ENCODE results near the gene SIRT3.

Gene SIRT3

DNA sequence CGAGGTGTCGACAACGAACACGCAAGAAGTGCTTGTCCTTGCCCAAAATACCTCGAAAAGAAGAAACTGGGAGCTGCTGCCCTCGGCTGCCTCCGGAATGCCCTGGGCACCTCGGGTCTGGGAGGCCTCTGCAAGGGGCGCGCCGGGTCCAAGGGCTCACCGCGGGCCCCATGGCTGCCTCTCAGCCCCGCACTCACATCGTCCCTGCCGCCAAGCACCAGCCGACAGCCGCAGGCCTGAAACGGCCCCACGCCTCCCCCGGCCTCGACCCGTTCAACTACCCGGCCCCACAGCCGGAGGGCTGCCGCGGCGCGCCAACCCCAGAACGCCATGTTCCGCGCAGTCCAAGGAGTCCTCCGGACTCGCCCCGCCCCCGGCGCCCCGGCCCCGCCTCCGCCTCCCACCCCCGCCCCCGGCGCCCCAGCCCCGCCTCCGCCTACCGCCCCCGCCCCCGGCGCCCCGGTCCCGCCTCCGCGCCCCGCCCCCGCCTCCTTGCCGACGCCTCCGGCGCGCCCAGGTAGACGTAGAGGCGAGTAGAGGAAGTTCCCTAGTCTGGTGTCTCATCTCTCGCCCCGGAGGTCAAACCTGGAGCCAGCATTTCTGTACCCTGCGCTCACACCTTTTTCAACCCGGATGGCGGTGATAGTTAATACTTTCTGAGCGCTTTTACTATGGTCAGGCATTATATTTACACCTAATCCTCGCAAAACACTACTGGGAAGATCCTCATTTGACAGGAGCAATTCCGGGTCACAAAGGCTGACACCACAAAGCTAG lies at the start of gene SIRT3:
SIRT3 (minus strand) TSS at position 346 of the 777 bp plus-strand sequence; CDS start at position 332, 14 bp downstream.
- TF ChIP-seq FOXM1 (IDR thresholded peaks at IDR 0.05; ENCODE audit: borderline replicate concordance) (no peak), LEF1 (IDR thresholded peaks at IDR 0.05; ENCODE audit: borderline replicate concordance) (no peak), ZNF384 (IDR thresholded peaks at IDR 0.05) (no peak), FOXK2 (IDR thresholded peaks at IDR 0.05) (no peak), SUZ12 (IDR thresholded peaks at IDR 0.05) (no peak), ELF4 (IDR thresholded peaks at IDR 0.05) (no peak), ARNT (IDR thresholded peaks at IDR 0.05) (no peak), CTBP1 (IDR thresholded peaks at IDR 0.05; ENCODE audit: borderline replicate concordance) (no peak), SP1 (IDR thresholded peaks at IDR 0.05) (no peak), BHLHE40 (IDR thresholded peaks at IDR 0.05; ENCODE audit: borderline replicate concordance) (no peak), HDGF (IDR thresholded peaks at IDR 0.05; ENCODE audit: borderline replicate concordance) (no peak), TARDBP (IDR thresholded peaks at IDR 0.05) (no peak), L3MBTL2 (conservative IDR thresholded peaks at IDR 0.05) (no peak; the same call in 1 of the 2 replicates), PKNOX1 (IDR thresholded peaks at IDR 0.05) (no peak), FOXA1 (IDR thresholded peaks at IDR 0.05) (no peak), NFRKB (IDR thresholded peaks at IDR 0.05) (no peak)
- peak; percentile 95 for DNase-seq (ENCODE audit: extremely low spot score)
- CTCF ChIA-PET: no interaction called here
- POLR2A ChIA-PET: interaction anchor here (1.8 to 2.8 kb wide), 2 partner anchors 14 to 29 kb away, joined by 8 to 14 read pairs; partner anchors contain the start of genes BET1L and RIC8A

DNA sequence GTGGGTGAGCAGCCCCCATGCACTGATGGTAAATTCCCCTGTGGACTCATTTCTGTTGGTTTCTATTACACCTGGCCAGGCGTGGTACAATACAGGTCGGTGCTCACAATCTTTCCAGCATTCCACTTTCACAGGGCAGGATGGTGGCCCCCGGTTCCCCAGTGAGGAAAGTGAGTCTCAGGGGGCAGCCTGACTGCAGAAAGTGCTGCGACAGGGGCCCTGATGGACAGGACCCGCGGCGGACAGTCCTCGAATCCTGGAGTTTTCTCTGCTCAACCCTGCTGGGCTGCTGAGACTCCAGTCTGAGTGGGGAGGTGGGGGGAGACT lies 49.7 kb upstream of the SIRT3 start:
- ChIA-PET CTCF (no interaction called here), POLR2A (interaction anchor here (0.6 kb wide), 1 partner anchor 70 kb away, joined by 3 read pairs; no protein-coding TSS in a partner anchor)
- DNase-seq (ENCODE audit: extremely low spot score): no peak
- no peak for TF ChIP-seq BHLHE40 (IDR thresholded peaks at IDR 0.05; ENCODE audit: borderline replicate concordance)
- TF ChIP-seq FOXM1 (IDR thresholded peaks at IDR 0.05; ENCODE audit: borderline replicate concordance): no peak
- no peak for TF ChIP-seq NFRKB (IDR thresholded peaks at IDR 0.05)
- TF ChIP-seq ZNF384 (IDR thresholded peaks at IDR 0.05): no peak
- TF ChIP-seq CTBP1 (IDR thresholded peaks at IDR 0.05; ENCODE audit: borderline replicate concordance): no peak
- no peak for TF ChIP-seq TARDBP (IDR thresholded peaks at IDR 0.05)
- TF ChIP-seq L3MBTL2 (conservative IDR thresholded peaks at IDR 0.05): no peak
- TF ChIP-seq SP1 (IDR thresholded peaks at IDR 0.05): no peak
- TF ChIP-seq SUZ12 (IDR thresholded peaks at IDR 0.05): no peak
- TF ChIP-seq HDGF (IDR thresholded peaks at IDR 0.05; ENCODE audit: borderline replicate concordance): no peak
- no peak for TF ChIP-seq ARNT (IDR thresholded peaks at IDR 0.05)
- TF ChIP-seq ELF4 (IDR thresholded peaks at IDR 0.05): no peak
- TF ChIP-seq PKNOX1 (IDR thresholded peaks at IDR 0.05): no peak
- TF ChIP-seq FOXA1 (IDR thresholded peaks at IDR 0.05): no peak
- TF ChIP-seq FOXK2 (IDR thresholded peaks at IDR 0.05): no peak
- TF ChIP-seq LEF1 (IDR thresholded peaks at IDR 0.05; ENCODE audit: borderline replicate concordance): no peak

GRCh38 chr11:285021-285893 lies 49.1 kb upstream of the SIRT3 start:
- no peak for DNase-seq (ENCODE audit: extremely low spot score)
- CTCF ChIA-PET: no interaction called here
- TF ChIP-seq NFRKB (IDR thresholded peaks at IDR 0.05) (no peak), PKNOX1 (IDR thresholded peaks at IDR 0.05) (no peak), HDGF (IDR thresholded peaks at IDR 0.05; ENCODE audit: borderline replicate concordance) (no peak), ARNT (IDR thresholded peaks at IDR 0.05) (no peak), ZNF384 (IDR thresholded peaks at IDR 0.05) (no peak)
- POLR2A ChIA-PET: no interaction called here

GRCh38 chr11:284105-285020 lies 48.2 kb upstream of the SIRT3 start:
- TF ChIP-seq FOXA1 (IDR thresholded peaks at IDR 0.05) (no peak), TARDBP (IDR thresholded peaks at IDR 0.05) (no peak), L3MBTL2 (conservative IDR thresholded peaks at IDR 0.05) (no peak)
- no peak for DNase-seq (ENCODE audit: extremely low spot score)
- ChIA-PET POLR2A (no interaction called here), CTCF (no interaction called here)

GRCh38 chr11:283405-284104 lies 47.4 kb upstream of the SIRT3 start:
- DNase-seq (ENCODE audit: extremely low spot score): no peak
- CTCF ChIA-PET: no interaction called here
- POLR2A ChIA-PET: no interaction called here
- no peak for TF ChIP-seq SP1 (IDR thresholded peaks at IDR 0.05)
- no peak for TF ChIP-seq NFRKB (IDR thresholded peaks at IDR 0.05)
- no peak for TF ChIP-seq L3MBTL2 (conservative IDR thresholded peaks at IDR 0.05)
- no peak for TF ChIP-seq TARDBP (IDR thresholded peaks at IDR 0.05)
- no peak for TF ChIP-seq FOXM1 (IDR thresholded peaks at IDR 0.05; ENCODE audit: borderline replicate concordance)
- no peak for TF ChIP-seq CTBP1 (IDR thresholded peaks at IDR 0.05; ENCODE audit: borderline replicate concordance)
- TF ChIP-seq HDGF (IDR thresholded peaks at IDR 0.05; ENCODE audit: borderline replicate concordance): no peak
- no peak for TF ChIP-seq ARNT (IDR thresholded peaks at IDR 0.05)
- TF ChIP-seq FOXA1 (IDR thresholded peaks at IDR 0.05): no peak
- TF ChIP-seq BHLHE40 (IDR thresholded peaks at IDR 0.05; ENCODE audit: borderline replicate concordance): no peak
- TF ChIP-seq FOXK2 (IDR thresholded peaks at IDR 0.05): no peak
- no peak for TF ChIP-seq PKNOX1 (IDR thresholded peaks at IDR 0.05)
- no peak for TF ChIP-seq ELF4 (IDR thresholded peaks at IDR 0.05)
- no peak for TF ChIP-seq ZNF384 (IDR thresholded peaks at IDR 0.05)
- TF ChIP-seq LEF1 (IDR thresholded peaks at IDR 0.05; ENCODE audit: borderline replicate concordance): no peak
- TF ChIP-seq SUZ12 (IDR thresholded peaks at IDR 0.05): no peak

All from HEK293T (cell line).